ENCODE results near the gene PHF13.

DNA sequence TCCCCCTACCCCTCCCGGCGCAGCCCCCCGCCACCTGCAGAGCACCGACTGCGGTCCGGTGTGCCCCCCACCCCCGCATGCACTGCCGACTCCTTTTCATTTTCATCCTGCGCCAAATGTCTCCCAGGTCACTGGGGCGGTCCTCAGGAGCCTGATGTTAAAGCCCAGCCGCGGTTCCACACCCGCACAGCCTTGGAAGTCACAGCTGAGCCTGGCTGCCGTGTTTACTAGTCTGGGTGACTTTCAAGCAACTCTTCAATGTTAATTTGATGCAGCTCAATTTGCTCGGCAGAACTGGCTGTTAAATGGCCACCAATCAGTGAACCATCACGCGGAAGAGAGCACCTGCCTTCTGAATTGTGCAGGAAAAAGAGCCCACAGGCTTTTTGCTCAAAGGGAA, 38.4 kb downstream of the PHF13 start:
- TF ChIP-seq POLR2A (IDR thresholded peaks at IDR 0.05; ENCODE audit: low read length), result no peak
- no peak for TF ChIP-seq MAZ (IDR thresholded peaks at IDR 0.05; ENCODE audit: borderline replicate concordance, low read depth, low read length)
- no peak for TF ChIP-seq MYC (IDR thresholded peaks at IDR 0.05; ENCODE audit: borderline replicate concordance, low read length)
- TF ChIP-seq RAD21 (conservative IDR thresholded peaks at IDR 0.05 in 1 of 2, IDR thresholded peaks at IDR 0.05 in 1 of 2), result no peak

Data from A549 (cell line).